Heart left ventricle (tissue), 13 donors: ENCODE measurements around the gene SYNPO.

Source experiments
- POLR2A ChIP-seq, 2 donors: fragments of 450-650 bp; IDR thresholded peaks; one replicate each; pipeline ENCODE4 v1.6.1; 2017; ENCODE audit warnings: antibody characterized with exemption in 2 of 2, mild to moderate bottlenecking in 2 of 2, moderate library complexity in 2 of 2
- TF ChIP-seq, protein P1 (sequence below), 12 donors: fragments of 200-600 bp; sonication (generic) in 4 of 12; IDR thresholded peaks; one replicate each; pipeline versions ENCODE4 v1.5.0 to v1.8.0; 2018 to 2022; ENCODE audit warnings: antibody characterized with exemption in 12 of 12, mild to moderate bottlenecking in 5 of 12
- donor health status: ischemic (EF 13 %, LVEDD 7.1; RV severe dilation, severe dysfunction).
- donor health status: DM: no; HTN: yes; CAD: no.
- donor health status: DM: no; HTN: no; CAD: no.
- donor health status: ischemic (EF 25% LVEDD 6.9; RV normal size, moderate dysfunction).
- donor health status: ischemic (EF 25% LVEDD 5.7; RV mildly dilated, moderate dysfunction).
- donor health status: ischemic (EF 35%, LVEDD 5.7; RV mildly dilated, moderate dysfunction).
- donor health status: nonischemic (EF 11% LVEDD 7.7; RV severe dilation, severe dysfunction).
- donor health status: DM: yes; HTN: yes; CAD: no.
- donor health status: PGD.
- donor health status: ischemic (EF 29% LVEDD 5.4; RV normal size, mild dysfunction).
- donor health status: nonischemic (EF 23%, LVEDD 6.1; RV moderate dilation, normal function).

DNA sequence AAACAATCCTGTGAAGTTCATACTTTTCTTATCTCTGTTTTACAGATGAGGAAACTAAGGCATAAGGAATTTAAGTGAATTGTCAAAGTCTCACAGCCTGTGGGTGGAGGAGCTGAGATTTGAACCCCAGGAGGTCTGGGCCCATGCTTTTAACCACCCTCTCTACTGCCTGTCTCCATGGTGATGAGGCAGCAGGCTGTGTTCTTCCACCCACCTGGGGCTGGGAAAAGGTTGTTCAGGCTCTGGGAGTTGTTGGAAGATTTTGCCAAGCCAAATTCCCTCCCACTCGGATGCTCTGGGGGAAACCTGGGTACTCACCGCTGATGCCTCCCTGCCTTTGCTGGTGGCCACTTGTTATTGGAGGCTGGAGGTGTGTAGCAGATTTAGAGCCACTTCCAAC, 18.3 kb upstream of the SYNPO start:
- TF ChIP-seq, protein P1, sequence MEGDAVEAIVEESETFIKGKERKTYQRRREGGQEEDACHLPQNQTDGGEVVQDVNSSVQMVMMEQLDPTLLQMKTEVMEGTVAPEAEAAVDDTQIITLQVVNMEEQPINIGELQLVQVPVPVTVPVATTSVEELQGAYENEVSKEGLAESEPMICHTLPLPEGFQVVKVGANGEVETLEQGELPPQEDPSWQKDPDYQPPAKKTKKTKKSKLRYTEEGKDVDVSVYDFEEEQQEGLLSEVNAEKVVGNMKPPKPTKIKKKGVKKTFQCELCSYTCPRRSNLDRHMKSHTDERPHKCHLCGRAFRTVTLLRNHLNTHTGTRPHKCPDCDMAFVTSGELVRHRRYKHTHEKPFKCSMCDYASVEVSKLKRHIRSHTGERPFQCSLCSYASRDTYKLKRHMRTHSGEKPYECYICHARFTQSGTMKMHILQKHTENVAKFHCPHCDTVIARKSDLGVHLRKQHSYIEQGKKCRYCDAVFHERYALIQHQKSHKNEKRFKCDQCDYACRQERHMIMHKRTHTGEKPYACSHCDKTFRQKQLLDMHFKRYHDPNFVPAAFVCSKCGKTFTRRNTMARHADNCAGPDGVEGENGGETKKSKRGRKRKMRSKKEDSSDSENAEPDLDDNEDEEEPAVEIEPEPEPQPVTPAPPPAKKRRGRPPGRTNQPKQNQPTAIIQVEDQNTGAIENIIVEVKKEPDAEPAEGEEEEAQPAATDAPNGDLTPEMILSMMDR (IDR thresholded peaks at IDR 0.05) = no peak
- no peak for TF ChIP-seq POLR2A (IDR thresholded peaks at IDR 0.05)
